GM10847 (cell line): ENCODE results near the gene AKIRIN2.

ENCODE experiments used
- POLR2A ChIP-seq: IDR thresholded peaks from 2 replicates; pipeline ENCODE4 v1.6.1; 2011; ENCODE audit not compliant: insufficient read length; ENCODE audit errors: extremely low read depth

AKIRIN2 gene

GRCh38 chr6:87700397-87701343, 1.4 kb downstream of the AKIRIN2 start:
- TF ChIP-seq POLR2A: no peak

GRCh38 chr6:87699576-87699975, 2.5 kb downstream of the AKIRIN2 start:
- TF ChIP-seq POLR2A: no peak

DNA sequence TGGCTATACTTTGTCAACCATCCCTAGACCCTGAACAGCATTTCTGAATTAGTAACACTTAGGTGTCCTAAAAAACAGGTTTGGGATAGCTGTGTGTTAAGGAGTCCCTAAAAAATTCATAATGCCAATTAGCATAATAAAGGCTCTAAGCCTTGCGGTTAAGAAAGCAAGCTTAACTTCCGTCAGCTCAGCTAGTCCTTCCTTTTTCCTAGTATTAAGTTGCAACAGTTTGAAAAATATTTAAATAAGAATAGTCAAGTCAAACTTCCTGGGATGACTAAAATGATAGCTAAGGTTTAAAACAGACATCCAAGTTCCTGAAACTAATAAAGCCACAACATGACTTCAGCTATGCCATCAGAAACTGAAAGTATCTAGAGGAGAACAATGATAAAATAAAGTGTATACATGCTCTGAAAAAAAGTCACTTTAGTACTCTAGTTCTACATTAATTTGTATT, 3.5 kb downstream of the AKIRIN2 start:
- no peak for TF ChIP-seq POLR2A

DNA sequence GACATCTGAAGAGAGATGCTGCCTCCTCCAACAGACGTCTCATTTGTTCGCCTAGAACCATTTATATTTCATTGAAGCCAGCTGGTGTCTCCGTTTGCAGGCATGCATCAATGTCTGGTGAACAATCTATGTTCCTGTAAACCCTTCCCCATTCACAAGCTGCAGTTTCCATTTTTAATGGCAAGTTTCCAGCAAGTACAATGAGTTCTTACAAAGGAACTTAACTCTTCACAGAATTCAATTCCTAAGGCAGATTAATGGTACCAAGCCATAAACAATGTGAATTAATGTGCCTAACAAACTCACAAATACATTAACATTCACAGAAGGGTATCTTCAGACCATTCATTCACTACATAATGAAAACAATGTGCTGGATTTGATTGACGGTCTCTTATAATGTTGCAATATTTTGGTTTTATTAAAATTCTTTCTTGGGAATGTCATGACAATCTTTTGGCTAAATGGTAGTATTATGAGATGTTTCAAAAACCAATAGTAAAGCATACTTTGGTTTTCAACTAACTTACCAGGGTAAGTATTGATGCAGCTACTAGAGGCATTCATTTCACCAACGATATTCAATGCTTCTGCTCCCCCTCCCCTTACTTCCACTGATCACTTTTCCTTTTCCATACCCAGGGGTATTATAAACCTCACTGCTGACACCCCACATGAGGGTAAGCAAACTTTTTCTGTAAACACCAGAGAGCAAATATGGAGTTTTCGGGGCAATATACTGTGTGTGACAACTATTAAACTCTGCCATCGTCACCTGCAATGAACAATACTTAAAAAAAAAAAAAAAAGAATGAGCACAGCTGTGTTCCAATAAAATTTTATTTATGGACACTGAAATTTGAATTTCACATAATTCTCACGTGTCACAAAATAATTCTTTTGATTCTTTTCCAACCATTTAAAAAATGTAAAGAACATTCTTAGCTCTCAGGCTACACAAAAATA, 4.2 kb downstream of the AKIRIN2 start:
- TF ChIP-seq POLR2A: no peak

GRCh38 chr6:87692086-87692485, 9.9 kb downstream of the AKIRIN2 start:
- TF ChIP-seq POLR2A: no peak

- TF ChIP-seq POLR2A: no peak
These were observed 11.6 kb downstream of the AKIRIN2 start for GRCh38 chr6:87690441-87690840.

- no peak for TF ChIP-seq POLR2A
These were observed 14.7 kb downstream of the AKIRIN2 start for GRCh38 chr6:87687296-87687695.

DNA sequence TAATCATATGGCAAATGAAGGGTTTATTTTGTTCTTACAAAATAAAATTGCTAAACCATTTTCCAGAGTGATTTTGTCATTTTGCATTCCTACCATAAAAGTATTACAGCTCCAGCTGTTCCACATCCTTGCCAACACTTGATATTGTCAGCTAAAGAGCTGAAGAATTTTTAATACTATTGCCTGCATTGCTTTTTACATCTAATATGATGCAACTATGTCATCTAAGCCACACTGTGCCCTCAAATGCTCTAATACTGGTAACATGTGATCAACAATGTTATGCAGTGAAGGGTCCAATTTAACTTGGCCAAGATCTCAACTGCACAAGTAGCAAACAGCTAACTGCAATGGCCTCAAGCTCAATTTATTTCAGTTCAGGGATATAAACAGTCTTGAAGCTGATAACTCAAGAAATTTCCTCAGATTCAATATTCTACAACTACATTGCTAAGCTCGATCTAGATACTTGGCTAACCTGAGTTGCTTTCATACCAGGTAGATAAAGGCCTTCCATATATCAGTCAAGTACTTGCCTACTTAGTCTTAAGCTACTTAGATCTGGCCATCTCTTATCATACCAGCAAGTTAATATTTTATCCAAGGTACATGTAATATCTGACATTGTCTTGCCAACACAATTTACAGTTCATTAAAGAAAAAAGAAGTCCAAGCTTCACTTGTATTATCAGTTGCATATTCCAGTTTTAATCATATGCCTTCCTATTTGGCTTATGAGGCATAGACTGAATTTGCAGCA, 17.0 kb downstream of the AKIRIN2 start:
- TF ChIP-seq POLR2A: no peak

DNA sequence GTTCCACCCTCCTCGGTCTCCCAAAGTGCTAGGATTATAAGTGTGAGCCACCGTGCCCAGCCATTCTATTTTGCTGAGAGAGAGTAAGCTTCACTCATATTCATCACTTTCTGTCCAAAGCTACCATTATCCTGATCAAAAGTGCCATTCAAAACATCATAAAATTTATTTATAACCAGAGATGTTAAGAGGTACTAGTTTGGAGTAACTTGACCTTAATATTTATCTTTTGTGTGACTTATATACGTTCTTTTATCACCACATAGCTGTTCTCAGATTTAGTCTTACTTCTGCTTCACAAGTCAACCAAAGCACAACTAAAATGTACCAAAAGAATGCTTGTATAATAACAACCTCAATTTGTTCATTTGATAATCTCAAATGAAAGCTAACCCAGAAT, 18.1 kb downstream of the AKIRIN2 start:
- TF ChIP-seq POLR2A: no peak

DNA sequence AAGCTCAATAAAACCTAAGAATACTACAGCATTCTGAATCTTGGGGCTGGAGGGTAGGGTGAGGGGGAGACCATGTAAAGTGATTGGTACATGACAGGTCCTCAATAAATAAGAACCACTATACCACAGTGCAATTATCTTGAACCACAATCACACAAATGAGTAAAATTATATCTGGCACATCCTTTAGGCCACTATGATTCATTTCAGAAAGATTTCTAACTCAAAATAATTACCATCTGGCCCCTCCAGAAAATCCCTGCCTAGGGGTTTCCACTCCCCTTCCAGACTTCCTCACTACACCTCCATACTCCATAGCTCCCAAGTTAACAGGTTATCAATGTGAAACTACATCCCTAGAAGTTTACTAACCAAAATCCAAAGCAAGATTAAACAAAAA, 19.7 kb downstream of the AKIRIN2 start:
- TF ChIP-seq POLR2A: no peak

- TF ChIP-seq POLR2A: no peak
These were observed 26.9 kb downstream of the AKIRIN2 start for GRCh38 chr6:87675004-87675681.

DNA sequence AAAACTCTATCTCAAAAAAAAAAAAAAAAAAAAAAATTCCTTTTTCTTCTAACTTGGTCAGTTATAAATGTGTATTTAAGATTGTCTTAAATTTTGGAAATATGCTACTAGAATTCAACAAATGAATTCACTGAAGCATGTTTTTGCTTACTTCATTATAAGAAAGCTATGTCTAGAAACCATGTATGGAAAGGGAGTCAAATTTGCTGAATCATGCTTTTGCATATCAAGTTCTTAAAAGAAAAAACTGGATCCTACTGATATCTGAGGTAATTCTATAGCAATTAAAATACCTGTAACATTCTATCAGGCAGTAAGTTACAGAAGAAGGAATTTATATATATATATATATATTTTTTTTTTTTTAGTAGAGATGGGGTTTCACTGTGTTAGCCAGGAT, 27.7 kb downstream of the AKIRIN2 start:
- TF ChIP-seq POLR2A: no peak

DNA sequence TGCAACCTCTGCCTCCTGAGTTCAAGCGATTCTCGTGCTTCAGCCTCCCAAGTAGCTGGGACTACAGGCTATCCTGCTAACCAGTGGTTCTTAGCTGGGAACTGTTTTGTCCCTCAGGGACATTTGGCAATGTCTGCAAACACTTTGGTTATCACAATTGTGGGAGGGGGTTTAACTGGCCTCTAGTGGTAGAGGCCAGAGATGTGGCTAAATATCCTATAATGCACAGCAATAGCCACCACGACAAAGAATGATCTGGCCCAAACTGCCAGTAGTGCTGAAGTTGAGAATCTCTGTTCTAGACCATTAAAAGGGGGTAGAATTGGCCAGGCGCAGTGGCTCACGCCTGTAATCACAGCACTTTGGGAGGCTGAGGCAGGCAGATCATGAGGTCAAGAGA, 28.8 kb downstream of the AKIRIN2 start:
- TF ChIP-seq POLR2A: no peak

GRCh38 chr6:87672641-87673040, 29.4 kb downstream of the AKIRIN2 start:
- TF ChIP-seq POLR2A: no peak
